Hepatocyte (in vitro differentiated cells): ENCODE results near the gene CDC42BPA.

Experiments
- CTCF ChIP-seq: fragments of 200-600 bp; sonication (generic); IDR thresholded peaks from 2 replicates; pipeline ENCODE4 v1.5.1; 2016; ENCODE audit warnings: antibody characterized with exemption, mild to moderate bottlenecking; ENCODE audit not compliant: poor library complexity
- EZH2 ChIP-seq: fragments of 200-600 bp; sonication (generic); IDR thresholded peaks from 2 replicates; pipeline ENCODE4 v1.6.1; 2016; ENCODE audit warnings: antibody characterized with exemption, mild to moderate bottlenecking, borderline replicate concordance
- EZH2phosphoT487 ChIP-seq: fragments of 200-600 bp; sonication (generic); IDR thresholded peaks from one replicate; pipeline ENCODE4 v1.6.1; 2018; ENCODE audit warnings: antibody characterized with exemption, mild to moderate bottlenecking, low read depth, moderate library complexity; ENCODE audit not compliant: unreplicated experiment, severe bottlenecking

- TF ChIP-seq CTCF = no peak
- no peak for TF ChIP-seq EZH2
- TF ChIP-seq EZH2phosphoT487 = no peak
Measured at GRCh38 chr1:227321035-227321434, 2.7 kb upstream of the CDC42BPA start.
